Measurements from ENCODE around the gene NTN1.

DNA sequence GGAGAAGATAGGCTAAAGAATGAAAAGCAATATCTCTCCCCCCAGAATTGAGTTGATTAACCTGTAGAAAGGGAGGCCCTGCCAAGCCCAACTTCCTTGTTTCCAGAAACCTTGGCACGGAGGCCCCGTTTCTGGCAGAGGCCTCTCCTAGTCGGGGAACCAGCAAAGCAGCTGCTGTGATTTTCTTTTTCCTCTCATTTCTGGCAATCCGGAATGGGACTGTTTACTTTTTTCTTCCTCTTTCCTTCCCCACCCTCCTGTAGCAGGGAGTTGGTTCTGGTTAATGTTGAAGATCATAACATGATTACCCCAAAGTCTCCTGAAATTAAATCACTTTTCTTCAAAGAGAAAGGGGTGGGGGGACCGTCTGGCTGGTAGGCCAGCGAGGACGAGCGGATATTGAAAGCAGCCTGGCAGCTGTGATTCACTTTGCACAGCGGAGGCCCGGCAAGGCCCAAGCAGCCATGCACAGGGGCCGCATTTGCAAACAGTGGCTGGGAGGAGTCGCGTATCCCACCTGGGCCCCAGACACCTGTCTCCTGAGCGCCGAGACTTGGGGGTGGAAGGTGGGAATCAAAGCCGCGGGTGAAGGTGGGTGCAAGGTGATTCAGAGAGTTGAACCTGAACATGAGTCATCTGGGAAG is 51.5 kb downstream of the NTN1 start:
- TF ChIP-seq, protein P1, sequence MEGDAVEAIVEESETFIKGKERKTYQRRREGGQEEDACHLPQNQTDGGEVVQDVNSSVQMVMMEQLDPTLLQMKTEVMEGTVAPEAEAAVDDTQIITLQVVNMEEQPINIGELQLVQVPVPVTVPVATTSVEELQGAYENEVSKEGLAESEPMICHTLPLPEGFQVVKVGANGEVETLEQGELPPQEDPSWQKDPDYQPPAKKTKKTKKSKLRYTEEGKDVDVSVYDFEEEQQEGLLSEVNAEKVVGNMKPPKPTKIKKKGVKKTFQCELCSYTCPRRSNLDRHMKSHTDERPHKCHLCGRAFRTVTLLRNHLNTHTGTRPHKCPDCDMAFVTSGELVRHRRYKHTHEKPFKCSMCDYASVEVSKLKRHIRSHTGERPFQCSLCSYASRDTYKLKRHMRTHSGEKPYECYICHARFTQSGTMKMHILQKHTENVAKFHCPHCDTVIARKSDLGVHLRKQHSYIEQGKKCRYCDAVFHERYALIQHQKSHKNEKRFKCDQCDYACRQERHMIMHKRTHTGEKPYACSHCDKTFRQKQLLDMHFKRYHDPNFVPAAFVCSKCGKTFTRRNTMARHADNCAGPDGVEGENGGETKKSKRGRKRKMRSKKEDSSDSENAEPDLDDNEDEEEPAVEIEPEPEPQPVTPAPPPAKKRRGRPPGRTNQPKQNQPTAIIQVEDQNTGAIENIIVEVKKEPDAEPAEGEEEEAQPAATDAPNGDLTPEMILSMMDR (IDR thresholded peaks at IDR 0.05) = no peak
- no peak for TF ChIP-seq EZH2phosphoT487 (IDR thresholded peaks at IDR 0.05)
